H54 (cell line): Measurements from ENCODE around the gene SMG6.

Source experiments
- DNase-seq: peaks from one replicate; pipeline ENCODE4 v3.0.0; 2011; ENCODE audit warnings: low spot score, mixed read lengths; ENCODE audit not compliant: insufficient read length
- FAIRE-seq: peaks from 3 replicates; lab custom pipeline; 2011; peaks lifted over from hg19 to GRCh38; lab: Jason Lieb, UNC
- POLR2A ChIP-seq: IDR thresholded peaks from 2 replicates; pipeline ENCODE4 v1.6.1; 2011; ENCODE audit warnings: low read depth, mild to moderate bottlenecking, low read length

SMG6 gene

GRCh38 chr17:2303204-2304188 is at the start of gene SMG6, which contains the start of gene SRR:
SMG6 (minus strand) TSS chr17:2303785; CDS start chr17:2303720, 65 bp downstream.
SRR (plus strand) TSS chr17:2303950; CDS start chr17:2315561, 11,611 bp downstream.
- FAIRE-seq: no peak

GRCh38 chr17:2351269-2351668 is 47.7 kb upstream of the SMG6 start:
- TF ChIP-seq POLR2A: no peak
- DNase-seq: no peak
- no peak for FAIRE-seq

More at GRCh38 chr17:2303204-2304188, at the start of gene SMG6, which contains the start of gene SRR:
- peak; percentile 89 for DNase-seq
- TF ChIP-seq POLR2A: peak; percentile 81

- DNase-seq (peak; percentile 55), FAIRE-seq (no peak)
- no peak for TF ChIP-seq POLR2A
Measured at GRCh38 chr17:2347805-2348685, 44.5 kb upstream of the SMG6 start.

GRCh38 chr17:2346475-2346874 is 42.9 kb upstream of the SMG6 start:
- DNase-seq: no peak
- FAIRE-seq: no peak
- no peak for TF ChIP-seq POLR2A

GRCh38 chr17:2344528-2344927 is 40.9 kb upstream of the SMG6 start:
- no peak for DNase-seq
- no peak for FAIRE-seq
- TF ChIP-seq POLR2A: no peak

- no peak for TF ChIP-seq POLR2A
- no peak for DNase-seq
- FAIRE-seq: no peak
Measured at GRCh38 chr17:2343421-2343820, 39.8 kb upstream of the SMG6 start.

GRCh38 chr17:2338315-2338657 is 34.7 kb upstream of the SMG6 start:
- no peak for TF ChIP-seq POLR2A
- no peak for DNase-seq
- no peak for FAIRE-seq

- peak; percentile 69 for DNase-seq
- TF ChIP-seq POLR2A: no peak; the same call in 1 of the 2 replicates
- FAIRE-seq: no peak
Measured at GRCh38 chr17:2337544-2338314, 34.1 kb upstream of the SMG6 start.

GRCh38 chr17:2336852-2337543 is 33.4 kb upstream of the SMG6 start, which contains the start of gene SGSM2:
SGSM2 (plus strand) TSS chr17:2337501; CDS start chr17:2337689, 188 bp downstream.
- peak; percentile 59 for DNase-seq
- peak; percentile 49; the same call in 1 of the 2 replicates for TF ChIP-seq POLR2A
- FAIRE-seq: no peak

GRCh38 chr17:2336215-2336851 is 32.7 kb upstream of the SMG6 start, which contains the start of gene TSR1:
TSR1 (minus strand) TSS chr17:2336457; CDS start chr17:2336427, 30 bp downstream.
- peak; percentile 97 for DNase-seq
- FAIRE-seq: no peak
- TF ChIP-seq POLR2A: peak; percentile 72

GRCh38 chr17:2335726-2336214 is 32.2 kb upstream of the SMG6 start:
- DNase-seq (no peak), FAIRE-seq (no peak)
- TF ChIP-seq POLR2A: no peak

GRCh38 chr17:2331303-2331702 is 27.7 kb upstream of the SMG6 start:
- DNase-seq (no peak), FAIRE-seq (no peak)
- no peak for TF ChIP-seq POLR2A
